Smooth muscle cell (in vitro differentiated cells): ENCODE data around the gene GPR171. TPM values are rescaled to one million over a fixed set of nuclear protein-coding genes. Genes with fewer than 3 reads are reported as not detected.

Experiments
- DNase-seq: peaks from one replicate; lab custom pipeline; 2025; ENCODE audit not compliant: unreplicated experiment; lab: John Stamatoyannopoulos, UW
- H2AFZ ChIP-seq: fragments of 200-600 bp; sonication (generic); 2 replicates; pipeline ENCODE4 v1.6.0; 2016; ENCODE audit warnings: antibody characterized with exemption, low read depth, mild to moderate bottlenecking
- H3F3A ChIP-seq: fragments of 200-600 bp; sonication (generic); 2 replicates; pipeline ENCODE4 v1.6.0; 2017; ENCODE audit warnings: antibody characterized with exemption, low read depth
- H3K27ac ChIP-seq: fragments of 200-600 bp; sonication (generic); 2 replicates; pipeline ENCODE4 v1.5.1; 2016; ENCODE audit warnings: low read depth, mild to moderate bottlenecking
- H3K27me3 ChIP-seq: fragments of 200-600 bp; sonication (generic); 2 replicates; pipeline ENCODE4 v1.6.1; 2016; ENCODE audit warnings: low read depth, mild to moderate bottlenecking
- H3K36me3 ChIP-seq: fragments of 200-600 bp; sonication (generic); 2 replicates; pipeline ENCODE4 v1.5.1; 2016; ENCODE audit warnings: low read depth
- H3K4me1 ChIP-seq: fragments of 200-600 bp; sonication (generic); 2 replicates; pipeline ENCODE4 v1.5.1; 2016; ENCODE audit warnings: low read depth
- H3K4me2 ChIP-seq: fragments of 200-600 bp; sonication (generic); 2 replicates; pipeline ENCODE4 v1.6.0; 2016; ENCODE audit warnings: mild to moderate bottlenecking
- H3K4me3 ChIP-seq: fragments of 200-600 bp; sonication (generic); 2 replicates; pipeline ENCODE4 v1.5.1; 2016; ENCODE audit warnings: mild to moderate bottlenecking
- H3K79me2 ChIP-seq: fragments of 200-600 bp; sonication (generic); 2 replicates; pipeline ENCODE4 v1.6.0; 2016; ENCODE audit warnings: low read depth, mild to moderate bottlenecking
- H3K9ac ChIP-seq: fragments of 200-600 bp; sonication (generic); 2 replicates; pipeline ENCODE4 v1.6.0; 2016; ENCODE audit warnings: low read depth
- H3K9me3 ChIP-seq: fragments of 200-600 bp; sonication (generic); replicated peaks from 2 replicates; pipeline ENCODE4 v1.5.1; 2016; ENCODE audit warnings: low read depth
- H4K20me1 ChIP-seq: fragments of 200-600 bp; sonication (generic); 2 replicates; pipeline ENCODE4 v1.6.0; 2016; ENCODE audit warnings: low read depth
- CTCF ChIP-seq: fragments of 200-600 bp; sonication (generic); IDR thresholded peaks from 2 replicates; pipeline ENCODE4 v1.5.1; 2017; ENCODE audit warnings: borderline replicate concordance, mild to moderate bottlenecking, antibody characterized with exemption; ENCODE audit not compliant: insufficient read depth, poor library complexity, severe bottlenecking
- WGBS: methylation state at CpG from one replicate; pipeline ENCODE4 v1.1.7; 2016; ENCODE audit warnings: low lambda C conversion rate; 5-methylcytosine and 5-hydroxymethylcytosine counted together
- polyA plus RNA-seq: library from polyadenylated mRNA; unstranded; fragments of >200 nt; fragmentation: Nextera tagmentation; extraction: Ambion mirVana; gene quantifications from 2 replicates; pipeline ENCODE4 v1.2.1, GENCODE V29; 2016
- total RNA-seq: library from RNA; depleted of rRNA; stranded (reverse); fragments of >200 nt; gene quantifications from 2 replicates; pipeline ENCODE4 v1.2.3, GENCODE V29; 2014

The GPR171 gene
- total and polyA plus RNA-seq, 2 experiments from 2014 or later = 4.2 TPM; not detected in 1

- Histone ChIP-seq H3F3A (no peaks in the 10 kb centered on the region), H3K9ac (peak overlapping the region; percentile 4), H3K27ac (peak overlapping the region; percentile 63), H3K27me3 (no peaks in the 10 kb centered on the region), H3K4me1 (no peaks in the 10 kb centered on the region), H3K79me2 (no peaks in the 10 kb centered on the region), H3K4me3 (no peak overlapping the region), H3K9me3 (no peaks in the 10 kb centered on the region), H3K4me2 (peak overlapping the region; percentile 51), H3K36me3 (no peaks in the 10 kb centered on the region), H2AFZ (no peak overlapping the region), H4K20me1 (no peaks in the 10 kb centered on the region)
- TF ChIP-seq CTCF = no peak
- DNase-seq = no peak
- WGBS = 41% methylated on average over 6 of the region's 6 CpGs
These were observed 4.8 kb downstream of the GPR171 start for GRCh38 chr3:151197981-151198767.

DNA sequence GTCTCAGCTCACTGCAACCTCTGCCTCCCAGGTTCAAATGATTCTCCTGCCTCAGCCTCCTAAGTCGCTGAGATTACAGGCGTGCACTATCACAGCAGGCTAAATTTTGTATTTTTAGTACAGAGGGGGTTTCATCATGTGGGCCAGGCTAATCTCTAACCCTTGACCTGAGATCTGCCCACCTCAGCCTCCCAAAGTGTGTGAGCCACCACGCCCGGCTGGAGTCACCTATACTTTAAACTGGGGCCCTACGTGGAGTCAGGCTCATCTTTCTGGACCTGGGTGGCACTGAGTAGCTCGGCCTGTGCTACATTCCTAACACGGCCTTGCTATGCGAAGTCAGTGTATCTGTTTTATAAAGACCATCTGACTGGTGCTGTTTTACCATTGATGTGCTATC, 5.8 kb downstream of the GPR171 start:
- Histone ChIP-seq H2AFZ (no peak overlapping the region), H3K9me3 (no peaks in the 10 kb centered on the region), H3K79me2 (no peaks in the 10 kb centered on the region), H3K4me1 (no peaks in the 10 kb centered on the region), H3K36me3 (no peaks in the 10 kb centered on the region), H3K4me3 (no peak overlapping the region), H3K27ac (peak overlapping the region; percentile 63), H4K20me1 (no peaks in the 10 kb centered on the region), H3K9ac (no peak overlapping the region), H3K4me2 (no peak overlapping the region), H3K27me3 (no peaks in the 10 kb centered on the region), H3F3A (no peaks in the 10 kb centered on the region)
- no peak for TF ChIP-seq CTCF
- no peak for DNase-seq
- 93% methylated on average over 8 of the region's 8 CpGs for WGBS

GRCh38 chr3:151196434-151196833, 6.6 kb downstream of the GPR171 start:
- H3K27me3 ChIP-seq = no peaks in the 10 kb centered on the region
- no peak overlapping the region for H3K27ac ChIP-seq
- no peak overlapping the region for H3K4me2 ChIP-seq

More at GRCh38 chr3:151196434-151196833, 6.6 kb downstream of the GPR171 start:
- Histone ChIP-seq H2AFZ (no peak overlapping the region), H3K4me1 (no peaks in the 10 kb centered on the region), H4K20me1 (no peaks in the 10 kb centered on the region), H3K9me3 (no peaks in the 10 kb centered on the region), H3K9ac (no peak overlapping the region), H3K36me3 (no peaks in the 10 kb centered on the region), H3K4me3 (no peak overlapping the region), H3K79me2 (no peaks in the 10 kb centered on the region), H3F3A (no peaks in the 10 kb centered on the region)
- DNase-seq = no peak
- TF ChIP-seq CTCF = no peak
